HG03432 (cell line): ENCODE data around the gene SND1.
"Not testable (repeated sequence)": the region's sequence is repeated elsewhere in the genome, so short reads cannot be mapped to it uniquely, and the experiment has no call there.

Experiments
- ATAC-seq: cut with Tn5 transposase; IDR thresholded peaks from one replicate; pipeline ENCODE4 v1.9.1; 2021; ENCODE audit warnings: mild to moderate bottlenecking, moderate library complexity; ENCODE audit not compliant: unreplicated experiment

SND1 gene

GRCh38 chr7:127900732-127901685 is 249.0 kb downstream of the SND1 start:
- peak; percentile 64 for ATAC-seq

- ATAC-seq = peak; percentile 41
These were observed 250.1 kb downstream of the SND1 start for GRCh38 chr7:127901895-127902703.

GRCh38 chr7:127902753-127903152 is 250.8 kb downstream of the SND1 start:
- not testable (repeated sequence) for ATAC-seq

- ATAC-seq = no peak
These were observed 252.1 kb downstream of the SND1 start for GRCh38 chr7:127903892-127904669.

GRCh38 chr7:127904670-127904985 is 252.6 kb downstream of the SND1 start:
- no peak for ATAC-seq

- no peak for ATAC-seq
These were observed 253.0 kb downstream of the SND1 start for GRCh38 chr7:127905021-127905420.

GRCh38 chr7:127905491-127906330 is 253.7 kb downstream of the SND1 start:
- no peak for ATAC-seq

GRCh38 chr7:127907110-127908040 is 255.4 kb downstream of the SND1 start:
- no peak for ATAC-seq

- ATAC-seq = no peak
These were observed 256.6 kb downstream of the SND1 start for GRCh38 chr7:127908430-127909258.

GRCh38 chr7:127909424-127910152 is 257.6 kb downstream of the SND1 start:
- ATAC-seq = no peak

GRCh38 chr7:127910670-127911069 is 258.7 kb downstream of the SND1 start:
- ATAC-seq = no peak

GRCh38 chr7:127911968-127912511 is 260.0 kb downstream of the SND1 start:
- peak; percentile 86 for ATAC-seq

GRCh38 chr7:127912901-127913300 is 260.9 kb downstream of the SND1 start:
- no peak for ATAC-seq

- no peak for ATAC-seq
These were observed 261.7 kb downstream of the SND1 start for GRCh38 chr7:127913686-127914085.

- ATAC-seq = no peak
These were observed 262.7 kb downstream of the SND1 start for GRCh38 chr7:127914693-127915092.

- no peak for ATAC-seq
These were observed 264.7 kb downstream of the SND1 start for GRCh38 chr7:127916735-127917134.

GRCh38 chr7:127918130-127918529 is 266.1 kb downstream of the SND1 start:
- no peak for ATAC-seq
